PFSK-1 (cell line): ENCODE results near the gene AP2A2.

Experiments
- POLR2AphosphoS5 ChIP-seq: IDR thresholded peaks from 2 replicates; pipeline ENCODE4 v1.6.1; 2012; ENCODE audit warnings: low read depth, mild to moderate bottlenecking, control low read depth, low read length, moderate library complexity
- REST ChIP-seq, 2 experiments: IDR thresholded peaks; 2 replicates each; pipeline versions ENCODE4 v1.6.1 to v1.8.0; 2011 to 2012; ENCODE audit warnings: low read depth in 2 of 2, low read length in 2 of 2, control low read depth in 1 of 2, inconsistent platforms in 1 of 2, mild to moderate bottlenecking in 1 of 2, moderate library complexity in 1 of 2; ENCODE audit not compliant: insufficient read depth in 1 of 2
- TAF1 ChIP-seq: IDR thresholded peaks from 2 replicates; pipeline ENCODE4 v1.6.1; 2012; ENCODE audit warnings: low read length, control low read depth, borderline replicate concordance; ENCODE audit not compliant: insufficient read depth

DNA sequence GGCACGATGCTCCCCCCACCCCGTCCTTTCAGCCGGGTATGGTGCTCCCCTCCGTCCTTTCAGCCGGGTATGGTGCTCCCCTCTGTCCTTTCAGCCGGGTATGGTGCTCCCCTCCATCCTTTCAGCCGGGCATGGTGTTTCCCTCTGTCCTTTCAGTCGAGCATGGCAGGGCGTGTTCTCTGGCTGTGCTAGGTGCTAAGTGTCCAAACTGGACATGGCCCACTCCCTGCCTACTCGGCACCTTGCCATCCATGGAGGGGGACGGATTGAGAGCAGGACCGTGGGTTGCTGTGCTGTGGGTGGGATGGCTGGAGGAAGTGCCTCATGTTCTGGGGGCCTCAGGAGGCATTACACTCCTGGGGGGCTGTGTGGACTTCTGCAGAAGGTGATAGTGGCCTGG, 65.4 kb downstream of the AP2A2 start:
- TF ChIP-seq TAF1: no peak
- no peak for TF ChIP-seq POLR2AphosphoS5
- no peak for TF ChIP-seq REST (IDR thresholded peaks at IDR 0.05; ENCODE audit: insufficient read depth in 1 of 2, low read depth in 2 of 2, low read length in 2 of 2)
